ENCODE measurements around the gene BAIAP2L1.
"Not testable (repeated sequence)": the region's sequence is repeated elsewhere in the genome, so short reads cannot be mapped to it uniquely, and the experiment has no call there.

Gene BAIAP2L1

GRCh38 chr7:98398567-98399372 is 2.1 kb downstream of the BAIAP2L1 start:
- DNase-seq, result no peak

- DNase-seq, result no peak
Measured at GRCh38 chr7:98396768-98397167, 4.1 kb downstream of the BAIAP2L1 start.

DNA sequence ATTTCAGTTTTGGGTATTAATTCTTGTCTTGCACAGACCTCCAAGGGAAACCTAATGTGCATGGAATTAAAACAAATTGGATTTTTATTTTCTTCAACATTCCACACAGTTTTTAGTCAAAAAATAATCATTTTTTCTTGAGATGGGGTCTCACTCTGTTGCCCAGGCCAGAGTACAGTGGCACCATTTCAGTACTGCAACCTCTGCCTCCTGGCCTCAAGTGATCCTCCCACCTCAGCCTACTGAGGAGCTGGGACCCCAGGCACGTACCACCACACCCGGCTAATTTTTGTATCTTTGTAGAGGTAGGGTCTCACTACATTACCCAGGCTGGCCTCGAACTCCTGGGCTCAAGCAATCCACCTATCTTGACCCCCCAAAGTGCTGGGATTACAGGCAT is 4.9 kb downstream of the BAIAP2L1 start:
- DNase-seq, result no peak

DNA sequence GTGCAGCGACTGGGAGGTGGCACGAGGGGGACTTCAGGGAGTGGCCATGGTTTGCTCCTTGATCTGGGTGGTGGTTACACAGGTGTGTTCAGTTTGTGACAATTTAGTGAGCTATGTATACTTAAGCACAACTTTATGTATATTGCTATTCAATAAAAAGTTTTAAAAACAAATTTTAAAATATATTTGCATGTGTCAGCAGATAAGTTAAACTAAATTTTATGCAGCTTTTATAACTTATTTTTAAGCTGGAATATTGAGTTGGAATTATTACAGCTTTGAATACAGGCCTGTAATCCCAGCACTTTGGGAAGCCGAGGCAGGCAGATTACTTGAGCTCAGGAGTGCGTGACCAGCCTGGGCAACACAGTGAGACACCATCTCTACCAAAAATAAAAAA is 5.4 kb downstream of the BAIAP2L1 start:
- DNase-seq, result no peak

GRCh38 chr7:98394377-98394836 is 6.5 kb downstream of the BAIAP2L1 start:
- DNase-seq, result no peak

- DNase-seq, result no peak
Measured at GRCh38 chr7:98387544-98388226, 13.2 kb downstream of the BAIAP2L1 start.

- DNase-seq, result no peak
Measured at GRCh38 chr7:98387131-98387530, 13.8 kb downstream of the BAIAP2L1 start.

- not testable (repeated sequence) for DNase-seq
Measured at GRCh38 chr7:98385532-98385931, 15.4 kb downstream of the BAIAP2L1 start.

DNA sequence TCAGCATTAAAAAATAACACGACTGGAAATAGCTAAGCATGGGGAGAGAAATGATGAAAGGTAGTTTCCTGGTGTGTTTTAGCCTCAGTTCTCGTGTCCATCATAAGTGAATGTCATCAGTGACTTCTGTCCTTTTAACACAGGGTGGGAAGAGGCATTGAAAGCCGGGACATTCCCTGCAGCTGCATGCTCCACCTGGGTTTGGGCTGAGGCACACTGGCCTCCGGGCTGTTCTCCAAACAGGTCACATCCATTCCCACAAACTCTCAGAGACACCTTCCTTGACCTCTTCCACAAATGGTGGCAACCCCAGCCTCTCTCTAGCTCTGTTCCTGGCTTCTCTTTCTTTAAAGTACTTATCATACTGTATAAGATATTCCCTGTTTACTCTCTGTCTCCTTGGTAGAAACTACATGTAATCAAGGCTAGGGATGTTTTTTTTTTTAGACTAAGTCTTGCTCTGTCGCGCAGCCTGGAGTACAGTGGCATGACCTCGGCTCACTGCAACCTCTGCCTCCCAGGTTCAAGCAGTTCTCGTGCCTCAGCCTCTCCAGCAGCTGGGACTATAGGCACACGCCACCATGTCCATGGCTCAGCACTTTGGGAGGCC is 22.6 kb downstream of the BAIAP2L1 start:
- no peak for DNase-seq

DNA sequence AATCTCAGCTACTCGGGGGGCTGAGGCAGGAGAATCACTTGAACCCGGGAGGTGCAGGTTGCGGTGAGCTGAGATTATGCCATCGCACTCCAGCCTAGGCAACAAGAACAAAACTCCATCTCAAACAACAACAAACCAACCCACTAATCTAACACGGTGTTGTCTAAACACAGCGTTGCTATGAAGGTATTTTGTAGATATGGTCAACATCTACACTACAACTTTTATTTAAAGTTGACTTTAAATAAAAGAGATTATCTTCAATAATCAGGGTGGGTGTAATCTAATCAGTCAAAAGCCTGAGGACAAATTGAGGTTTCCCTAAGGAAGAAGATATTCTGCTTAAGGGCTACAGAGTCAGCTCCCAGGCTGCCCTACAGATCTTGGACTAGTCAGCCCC is 24.2 kb downstream of the BAIAP2L1 start:
- DNase-seq, result no peak

- DNase-seq, result no peak
Measured at GRCh38 chr7:98375664-98376063, 25.2 kb downstream of the BAIAP2L1 start.

- DNase-seq, result no peak
Measured at GRCh38 chr7:98374285-98374680, 26.6 kb downstream of the BAIAP2L1 start.

- DNase-seq, result no peak
Measured at GRCh38 chr7:98372993-98373392, 27.9 kb downstream of the BAIAP2L1 start.

GRCh38 chr7:98369726-98370125 is 31.2 kb downstream of the BAIAP2L1 start:
- no peak for DNase-seq

- DNase-seq, result no peak
Measured at GRCh38 chr7:98368716-98369115, 32.2 kb downstream of the BAIAP2L1 start.

DNA sequence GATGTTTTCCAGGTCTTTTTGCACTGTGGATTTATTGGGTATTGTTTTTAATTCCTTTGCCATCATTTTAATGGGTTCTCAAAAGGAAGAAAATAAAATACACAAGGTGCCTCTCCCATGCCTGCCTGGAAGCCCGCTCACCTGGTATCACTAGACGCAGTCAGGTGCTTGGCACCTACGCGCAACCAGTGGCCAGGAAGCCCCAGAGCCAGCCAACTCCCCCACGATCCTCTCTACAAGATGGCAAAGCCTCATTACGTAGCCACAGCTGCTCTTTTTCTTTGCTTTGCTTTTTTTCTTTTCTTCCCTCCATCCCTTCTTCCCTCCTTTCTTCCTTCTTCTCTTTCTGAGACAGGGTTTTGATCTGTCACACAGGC is 34.3 kb downstream of the BAIAP2L1 start:
- DNase-seq, result no peak

GRCh38 chr7:98365863-98366561 is 34.9 kb downstream of the BAIAP2L1 start:
- DNase-seq, result no peak

DNA sequence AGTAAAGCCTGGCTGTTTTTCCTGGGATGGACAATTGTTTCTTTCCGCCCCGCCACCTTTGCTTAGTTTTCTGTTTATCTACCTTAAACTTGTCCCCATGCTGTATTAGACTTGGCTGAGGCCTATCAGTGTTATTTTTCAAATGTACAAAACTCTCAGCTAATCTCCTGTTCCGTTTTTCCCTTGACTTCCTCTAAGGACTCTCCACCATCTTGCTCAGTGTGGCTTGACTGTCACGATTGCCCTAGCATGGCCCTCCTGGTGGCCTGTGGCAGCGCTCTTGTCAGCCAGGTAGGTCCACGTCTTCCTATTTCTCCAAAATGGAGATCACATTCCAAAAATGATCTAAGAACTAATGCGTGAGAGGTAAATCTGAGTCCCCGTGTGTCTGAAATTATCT is 36.7 kb downstream of the BAIAP2L1 start:
- DNase-seq, result no peak

- no peak for DNase-seq
Measured at GRCh38 chr7:98362517-98362916, 38.4 kb downstream of the BAIAP2L1 start.

DNA sequence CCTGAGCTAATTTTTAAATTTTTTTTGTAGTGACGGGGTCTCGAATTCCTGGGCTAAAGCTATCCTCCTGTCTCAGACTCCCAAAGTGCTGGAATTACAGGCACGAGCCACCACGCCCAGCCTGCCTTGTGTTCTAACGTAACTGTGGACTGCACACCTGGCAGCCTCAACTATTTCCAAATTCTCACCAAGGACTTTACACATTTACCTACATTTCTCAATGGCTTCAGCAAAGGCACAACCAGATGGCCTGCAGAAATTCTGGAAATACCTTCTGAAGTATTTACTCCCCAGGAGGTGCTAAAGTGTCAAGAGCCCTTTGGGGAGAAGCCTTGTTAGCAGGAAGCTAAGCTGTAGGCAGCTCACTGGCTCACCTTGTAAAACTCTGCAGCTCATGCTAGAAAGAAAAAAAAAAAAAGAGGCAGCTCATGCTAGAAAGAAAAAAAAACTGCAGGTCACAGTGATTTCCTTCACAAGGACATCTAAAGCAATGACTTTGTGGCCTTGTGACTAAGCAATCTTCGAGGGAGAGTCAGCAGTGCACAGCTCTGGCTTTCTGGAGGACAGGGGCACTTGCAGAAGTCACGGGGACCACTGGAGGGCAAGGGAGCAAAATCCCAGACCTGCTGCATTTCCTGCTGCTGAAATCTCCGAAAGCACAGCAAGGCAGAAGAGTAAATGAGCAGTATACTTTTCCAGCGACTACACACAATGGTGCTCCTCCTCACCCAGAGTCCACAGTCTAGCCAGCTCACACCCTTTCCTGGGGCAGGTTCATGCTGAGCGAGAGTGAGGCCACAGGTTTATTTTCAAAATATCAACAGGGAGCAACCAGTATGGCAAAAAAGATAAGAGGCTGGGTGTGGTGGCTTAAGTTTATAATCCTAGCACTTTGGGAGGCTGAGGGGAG is 40.4 kb downstream of the BAIAP2L1 start:
- no peak for DNase-seq

- no peak for DNase-seq
Measured at GRCh38 chr7:98359395-98359794, 41.5 kb downstream of the BAIAP2L1 start.

DNA sequence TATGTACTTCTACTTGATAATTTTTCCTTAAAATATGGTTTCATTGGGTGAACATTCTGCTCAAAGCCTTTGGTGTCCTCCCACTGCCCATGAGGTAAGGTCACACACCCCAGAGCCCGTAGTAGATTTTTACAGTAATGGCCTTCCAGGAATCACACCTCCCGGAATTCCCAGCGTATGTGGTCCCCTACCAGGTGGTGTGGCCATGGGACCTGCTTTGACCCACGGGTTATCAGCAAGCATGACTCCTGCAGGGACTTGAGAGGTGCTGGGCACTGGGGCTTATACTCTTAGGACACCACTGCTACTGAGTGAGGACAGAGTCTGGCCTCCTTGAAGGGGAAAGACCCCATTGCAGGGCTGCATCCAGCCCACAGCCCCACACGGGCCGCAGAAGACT is 42.2 kb downstream of the BAIAP2L1 start:
- DNase-seq, result no peak

All from activated CD4-positive, alpha-beta T cell treated with anti-CD3 and anti-CD28 coated beads for 48 hours (primary cell).